Transverse colon (tissue), 4 donors: Measurements from ENCODE around the gene DDIT3. TPM values are rescaled to one million over a fixed set of nuclear protein-coding genes. Genes with fewer than 3 reads are reported as not detected.

ENCODE experiments used
- DNase-seq: peaks from one replicate; pipeline ENCODE4 v3.0.0-alpha.2; 2019
- H3K27ac ChIP-seq, 4 donors: fragments of 200-600 bp; sonication (generic); 2 replicates each; pipeline ENCODE4 v1.5.1; 2016 to 2018; ENCODE audit warnings: inconsistent platforms in 4 of 4
- H3K27me3 ChIP-seq: fragments of 200-600 bp; sonication (generic); 2 replicates; pipeline ENCODE4 v1.5.1; 2017; ENCODE audit warnings: inconsistent platforms
- H3K36me3 ChIP-seq, 4 donors: fragments of 200-600 bp; sonication (generic); 2 replicates each; pipeline ENCODE4 v1.5.1; 2017 to 2019; ENCODE audit warnings: inconsistent platforms in 4 of 4
- H3K4me1 ChIP-seq, 4 donors: fragments of 200-600 bp; sonication (generic); 2 replicates each; pipeline ENCODE4 v1.5.1; 2017 to 2020; ENCODE audit warnings: inconsistent platforms in 4 of 4
- H3K4me3 ChIP-seq, 4 donors: fragments of 200-600 bp; sonication (generic); 1 replicate in 1 of 4; 2 replicates in 3 of 4; pipeline versions ENCODE4 v1.5.1 to v1.6.1; 2017 to 2019; ENCODE audit warnings: inconsistent platforms in 4 of 4
- H3K9me3 ChIP-seq, 2 donors: fragments of 200-600 bp; sonication (generic); 2 replicates each; pipeline ENCODE4 v1.5.1; 2017 to 2019; ENCODE audit warnings: inconsistent platforms in 2 of 2
- EP300 ChIP-seq: sonication (generic); formaldehyde crosslinking; IDR thresholded peaks from one replicate; pipeline ENCODE4 v1.6.1; 2017; ENCODE audit warnings: antibody characterized with exemption, low read depth
- POLR2A ChIP-seq: fragments of 450-650 bp; IDR thresholded peaks from one replicate; pipeline ENCODE4 v1.6.1; 2016; ENCODE audit warnings: antibody characterized with exemption, mild to moderate bottlenecking, moderate library complexity
- POLR2AphosphoS5 ChIP-seq, 3 donors: sonication (generic); formaldehyde crosslinking; IDR thresholded peaks; one replicate each; pipeline ENCODE4 v1.6.1; 2016; ENCODE audit warnings: antibody characterized with exemption in 3 of 3
- WGBS, 2 donors: methylation state at CpG; one replicate each; pipeline ENCODE4 v1.1.5; 2018; ENCODE audit warnings: low coverage in 1 of 2; 5-methylcytosine and 5-hydroxymethylcytosine counted together
- in situ Hi-C, 4 donors: fragments of 200-750 bp; cut with MboI; loops; one replicate each; pipeline versions ENCODE4 v1.15.0 to v1.15.1; 2017; ENCODE audit warnings: low sequenced_read_pairs in 3 of 4, low pct_ligation_motif_present in 1 of 4, low pct_unique_long_range_greater_than_20kb in 1 of 4
- intact Hi-C: fragments of 100-400 bp; cut with DNase I; formaldehyde crosslinking; loops from one replicate; pipeline ENCODE4 v1.15.1; 2023; ENCODE audit warnings: low total_unique reads
- total RNA-seq, 4 donors: library from RNA; depleted of rRNA; stranded (reverse); fragments of >200 nt; gene quantifications; one replicate each; pipeline ENCODE4 v1.1.0, GENCODE V29; 2016
- TF ChIP-seq, protein P1 (sequence below), 5 experiments: fragments of 200-600 bp in 3 of 5; fragments of 450-650 bp in 2 of 5; sonication (generic) in 3 of 5; IDR thresholded peaks; 1 replicate in 2 of 5; 2 replicates in 3 of 5; pipeline ENCODE4 v1.5.1; 2016 to 2017; ENCODE audit warnings: antibody characterized with exemption in 5 of 5, inconsistent platforms in 3 of 5, mild to moderate bottlenecking in 2 of 5, moderate library complexity in 1 of 5

Gene DDIT3, protein sequence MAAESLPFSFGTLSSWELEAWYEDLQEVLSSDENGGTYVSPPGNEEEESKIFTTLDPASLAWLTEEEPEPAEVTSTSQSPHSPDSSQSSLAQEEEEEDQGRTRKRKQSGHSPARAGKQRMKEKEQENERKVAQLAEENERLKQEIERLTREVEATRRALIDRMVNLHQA
- total RNA-seq, result 100 to 1,000 TPM in 2 of 4 donors, 10 to 100 TPM in 2; 27.6 to 338 (median 67.6) TPM

DNA sequence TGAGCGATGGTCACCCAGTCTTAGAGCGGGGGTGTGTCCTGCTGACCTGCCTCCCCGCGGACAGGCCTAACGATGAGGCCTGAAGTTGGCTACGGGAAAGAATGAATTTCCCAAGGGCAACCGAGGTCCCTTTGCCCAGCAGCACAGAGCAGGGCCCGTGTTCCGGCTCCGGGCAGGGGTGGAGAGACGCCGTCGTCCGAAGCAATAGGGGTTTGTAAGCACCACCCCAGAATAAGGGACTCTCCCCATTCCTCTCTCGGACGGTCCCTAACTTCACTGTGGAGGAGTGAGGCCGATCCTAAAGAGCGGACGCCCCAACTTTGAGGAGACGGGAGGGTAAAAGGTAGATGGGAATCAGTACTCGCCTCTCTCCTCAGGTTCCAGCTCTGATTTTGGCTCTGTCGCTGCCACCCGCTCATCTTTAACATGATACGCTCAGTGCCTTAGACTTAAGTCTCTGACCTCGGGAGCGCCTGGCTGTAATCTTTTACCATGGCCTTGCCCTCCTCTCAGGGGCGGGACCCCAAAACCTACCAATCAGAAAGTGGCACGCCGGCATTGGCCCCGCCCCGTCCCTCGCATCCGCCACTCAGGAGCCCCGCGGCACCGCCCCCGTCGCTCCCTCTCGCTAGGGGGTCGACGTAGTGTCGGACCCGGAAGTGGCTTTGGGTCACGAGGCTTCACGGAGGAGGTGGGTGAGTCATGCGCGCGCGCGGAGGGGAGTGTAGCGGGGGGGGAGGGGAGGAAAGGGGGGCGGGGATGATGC, at the start of gene DDIT3:
Gene DDIT3 (minus strand): TSS at position 462 of the 766 bp plus-strand sequence. CDS start 3,108 bp downstream, outside the sequence.
- peaks cover 0 to 23% (median 10%) of the 10 kb centered on the region in 4 donors for H3K36me3 ChIP-seq
- H3K9me3 ChIP-seq, result no peaks in the 10 kb centered on the region
- TF ChIP-seq EP300, result peak; percentile 80
- TF ChIP-seq, protein P1, sequence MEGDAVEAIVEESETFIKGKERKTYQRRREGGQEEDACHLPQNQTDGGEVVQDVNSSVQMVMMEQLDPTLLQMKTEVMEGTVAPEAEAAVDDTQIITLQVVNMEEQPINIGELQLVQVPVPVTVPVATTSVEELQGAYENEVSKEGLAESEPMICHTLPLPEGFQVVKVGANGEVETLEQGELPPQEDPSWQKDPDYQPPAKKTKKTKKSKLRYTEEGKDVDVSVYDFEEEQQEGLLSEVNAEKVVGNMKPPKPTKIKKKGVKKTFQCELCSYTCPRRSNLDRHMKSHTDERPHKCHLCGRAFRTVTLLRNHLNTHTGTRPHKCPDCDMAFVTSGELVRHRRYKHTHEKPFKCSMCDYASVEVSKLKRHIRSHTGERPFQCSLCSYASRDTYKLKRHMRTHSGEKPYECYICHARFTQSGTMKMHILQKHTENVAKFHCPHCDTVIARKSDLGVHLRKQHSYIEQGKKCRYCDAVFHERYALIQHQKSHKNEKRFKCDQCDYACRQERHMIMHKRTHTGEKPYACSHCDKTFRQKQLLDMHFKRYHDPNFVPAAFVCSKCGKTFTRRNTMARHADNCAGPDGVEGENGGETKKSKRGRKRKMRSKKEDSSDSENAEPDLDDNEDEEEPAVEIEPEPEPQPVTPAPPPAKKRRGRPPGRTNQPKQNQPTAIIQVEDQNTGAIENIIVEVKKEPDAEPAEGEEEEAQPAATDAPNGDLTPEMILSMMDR (IDR thresholded peaks at IDR 0.05), result no peak
- peak; percentile 100 for TF ChIP-seq POLR2AphosphoS5 (IDR thresholded peaks at IDR 0.05)
- TF ChIP-seq POLR2A, result peak; percentile 100
- intact Hi-C loops, result no loop called here
- H3K27me3 ChIP-seq, result no peaks in the 10 kb centered on the region
- H3K27ac ChIP-seq, result peak within 1 kb of the TSS; percentile 97 to 100 (median 98)
- WGBS, 2 donors, result 1% methylated on average over 43 of the region's 52 CpGs; no CpG with 5 or more reads in 1 of the 2 donors
- H3K4me3 ChIP-seq, result peak within 1 kb of the TSS; percentile 60 to 88 (median 72)
- peaks cover 42 to 63% (median 56%) of the 10 kb centered on the region in 4 donors for H3K4me1 ChIP-seq
- in situ Hi-C loops, result no loop called here
- peak; percentile 100 for DNase-seq

DNA sequence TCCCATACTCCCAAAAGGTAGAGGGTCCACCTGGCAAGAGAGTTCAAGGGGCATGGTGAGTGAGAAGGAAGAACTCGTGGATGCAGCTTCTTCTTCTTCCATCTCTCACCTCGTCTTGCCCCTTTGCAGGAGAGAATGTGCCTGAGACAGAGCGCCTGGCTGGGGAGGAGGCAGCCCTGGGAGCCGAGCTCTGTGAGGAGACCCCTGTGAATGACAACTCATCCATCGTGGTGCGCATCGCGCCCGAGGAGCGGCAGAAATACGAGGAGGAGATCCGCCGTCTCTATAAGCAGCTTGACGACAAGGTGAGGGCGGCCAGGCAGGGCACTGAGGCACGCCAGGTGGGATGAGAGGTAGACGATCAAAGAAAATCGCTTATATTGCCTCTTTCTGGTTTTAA, 49.5 kb upstream of the DDIT3 start:
- in situ Hi-C loops, result loop anchor here in 1 of 4 donors (10.0 kb wide), 1 partner anchor 55 kb away; no protein-coding TSS in a partner anchor
- Histone ChIP-seq H3K4me1 (no peaks in the 10 kb centered on the region), H3K27ac (no peak overlapping the region), H3K9me3 (no peaks in the 10 kb centered on the region), H3K27me3 (no peaks in the 10 kb centered on the region), H3K4me3 (no peak overlapping the region), H3K36me3 (no peaks in the 10 kb centered on the region)
- 88% methylated on average over 13 to 18 of the region's 18 CpGs for WGBS, 2 donors
- intact Hi-C loops, result no loop called here
- DNase-seq, result no peak
- TF ChIP-seq POLR2AphosphoS5 (IDR thresholded peaks at IDR 0.05), result no peak
- TF ChIP-seq, protein P1 (IDR thresholded peaks at IDR 0.05), result no peak
- no peak for TF ChIP-seq EP300
- TF ChIP-seq POLR2A, result no peak

DNA sequence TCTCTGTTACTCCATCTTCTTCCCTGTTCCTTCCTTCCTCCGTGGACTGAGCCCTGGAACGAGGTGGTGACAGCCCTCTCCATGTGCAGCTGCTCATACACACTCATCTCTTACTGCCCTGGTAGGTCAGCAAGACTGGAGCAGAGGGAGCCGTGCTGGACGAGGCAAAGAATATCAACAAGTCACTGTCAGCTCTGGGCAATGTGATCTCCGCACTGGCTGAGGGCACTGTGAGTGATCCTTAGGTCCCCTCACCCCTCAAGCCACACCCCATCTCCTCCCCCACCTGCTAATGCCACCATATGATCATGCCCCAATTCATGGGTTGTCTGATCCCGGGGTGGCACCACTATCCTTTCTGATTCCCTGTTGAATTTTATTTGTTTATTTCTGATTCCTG, 48.5 kb upstream of the DDIT3 start:
- Histone ChIP-seq H3K27me3 (peaks cover 6% of the 10 kb centered on the region), H3K36me3 (no peaks in the 10 kb centered on the region), H3K9me3 (no peaks in the 10 kb centered on the region), H3K4me3 (no peak overlapping the region), H3K27ac (no peak overlapping the region), H3K4me1 (no peaks in the 10 kb centered on the region)
- DNase-seq, result no peak
- 66% methylated on average over 6 of the region's 6 CpGs; no CpG with 5 or more reads in 1 of the 2 donors for WGBS, 2 donors
- intact Hi-C loops, result no loop called here
- in situ Hi-C loops, result no loop called here
- TF ChIP-seq POLR2AphosphoS5 (IDR thresholded peaks at IDR 0.05) (no peak), POLR2A (no peak), EP300 (no peak)
- TF ChIP-seq, protein P1 (IDR thresholded peaks at IDR 0.05), result no peak

DNA sequence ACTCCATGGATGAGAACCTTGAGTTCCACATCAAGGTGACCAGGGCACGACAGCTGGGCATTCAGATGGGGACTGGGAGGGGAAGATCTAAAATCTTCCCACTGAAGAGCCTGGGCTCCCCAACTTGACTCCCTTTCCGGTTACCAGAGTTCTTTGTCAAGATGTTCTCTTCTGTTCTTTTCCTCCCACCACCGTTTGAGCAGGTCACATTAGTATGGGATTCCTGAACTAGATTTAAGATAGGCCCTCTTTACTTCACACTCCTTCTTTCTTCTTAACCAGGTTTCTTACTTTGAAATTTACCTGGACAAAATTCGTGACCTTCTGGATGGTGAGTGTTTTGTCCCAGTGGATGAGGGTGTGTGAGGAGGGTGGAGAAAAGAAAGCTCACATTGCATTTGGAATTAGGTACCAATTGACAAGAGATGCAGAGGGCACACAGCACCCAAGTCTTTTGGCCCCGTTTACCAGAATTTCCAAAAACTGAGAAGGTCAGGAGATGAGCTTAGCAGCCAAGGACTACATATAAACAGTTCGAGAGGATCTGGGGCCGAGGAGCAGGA, 43.9 kb upstream of the DDIT3 start:
- Histone ChIP-seq H3K27me3 (peaks cover 31% of the 10 kb centered on the region), H3K36me3 (no peaks in the 10 kb centered on the region), H3K4me3 (no peak overlapping the region), H3K4me1 (no peaks in the 10 kb centered on the region), H3K27ac (no peak overlapping the region), H3K9me3 (no peaks in the 10 kb centered on the region)
- in situ Hi-C loops (no loop called here), intact Hi-C loops (no loop called here)
- WGBS, 2 donors, result 78% methylated on average over 3 to 7 of the region's 7 CpGs
- TF ChIP-seq EP300, result no peak
- no peak for TF ChIP-seq POLR2A
- no peak for DNase-seq
